K562 (cell line): Measurements from ENCODE around the gene BRICD5. TPM values are rescaled to one million over a fixed set of nuclear protein-coding genes. Genes with fewer than 3 reads are reported as not detected.

Source experiments
- ATAC-seq: fragments of 200-7000 bp; cut with Tn5 transposase; 3 replicates; pipeline ENCODE4 v1.9.1; 2020; ENCODE audit warnings: moderate library complexity
- BruUV-seq: library from RNA; stranded (reverse); fragments of 400-500 nt; replicated peaks from 2 replicates; lab custom pipeline; 2021; lab: Mats Ljungman, UMichigan
- CTCF ChIA-PET: fragments of 300-600 bp; formaldehyde crosslinking; extraction: SDS; loops from one replicate; lab custom pipeline; 2021; ENCODE audit warnings: low intra/inter-chr PET ratio; lab: Yijun Ruan, JAX
- POLR2A ChIA-PET: fragments of 300-600, 350-650 bp; sonication (Branson Sonifier 250); formaldehyde crosslinking; extraction: SDS; loops from one replicate; lab custom pipeline; 2021; ENCODE audit warnings: antibody characterized with exemption, inconsistent platforms; lab: Yijun Ruan, JAX
- DNase-seq, 4 experiments: peaks; one replicate each; pipeline versions ENCODE4 v3.0.0 to v3.0.0-alpha.2; 2011 to 2018; ENCODE audit warnings: low spot score in 3 of 4, mixed read lengths in 3 of 4; ENCODE audit errors: extremely low read depth in 1 of 4
- FAIRE-seq: peaks from 2 replicates; lab custom pipeline; 2011; peaks lifted over from hg19 to GRCh38; lab: Jason Lieb, UNC
- H2AFZ ChIP-seq: 2 replicates; pipeline ENCODE4 v1.6.0; 2011; ENCODE audit warnings: low read depth, low read length, control low read depth, inconsistent platforms
- H3K27ac ChIP-seq: fragments of 200-600 bp; 3 replicates; pipeline ENCODE4 v1.8.0; 2011; ENCODE audit warnings: low read depth, mild to moderate bottlenecking, control low read depth, inconsistent platforms, low read length, moderate library complexity, mixed read lengths; ENCODE audit errors: extremely low read depth
- H3K27me3 ChIP-seq, 2 experiments: fragments of 300-600 bp in 1 of 2; 2 replicates in 1 of 2; 3 replicates in 1 of 2; pipeline versions ENCODE4 v1.6.0 to v1.8.0; 2011; ENCODE audit warnings: inconsistent platforms in 2 of 2, low read length in 2 of 2, mild to moderate bottlenecking in 1 of 2, mixed read lengths in 1 of 2, moderate library complexity in 1 of 2; ENCODE audit not compliant: control insufficient read depth in 2 of 2, insufficient read depth in 2 of 2
- H3K36me3 ChIP-seq: fragments of 300-600 bp; 3 replicates; pipeline ENCODE4 v1.8.0; 2011; ENCODE audit warnings: mild to moderate bottlenecking, low read length, inconsistent platforms; ENCODE audit not compliant: control insufficient read depth, insufficient read depth
- H3K4me1 ChIP-seq, 2 experiments: fragments of 200-600 bp in 1 of 2; replicated peaks in 1 of 2; 2 replicates in 1 of 2; 3 replicates in 1 of 2; pipeline versions ENCODE4 v1.5.1 to v1.8.0; 2011; ENCODE audit warnings: inconsistent platforms in 2 of 2, low read length in 2 of 2, mild to moderate bottlenecking in 1 of 2, mixed read lengths in 1 of 2, moderate library complexity in 1 of 2; ENCODE audit not compliant: control insufficient read depth in 2 of 2, insufficient read depth in 2 of 2
- H3K4me2 ChIP-seq: 2 replicates; pipeline ENCODE4 v1.6.1; 2011; ENCODE audit warnings: low read length, control low read depth, inconsistent platforms, mixed read lengths; ENCODE audit not compliant: insufficient read depth
- H3K4me3 ChIP-seq: fragments of 200-600 bp; sonication (generic), shearing (Covaris generic); 2 replicates; pipeline ENCODE4 v1.5.1; 2016; ENCODE audit warnings: control low read depth, inconsistent platforms
- H3K79me2 ChIP-seq: fragments of 200-600 bp; 3 replicates; pipeline ENCODE4 v1.8.0; 2011; ENCODE audit warnings: low read length, inconsistent platforms; ENCODE audit not compliant: control insufficient read depth, insufficient read depth
- H3K9ac ChIP-seq, 2 experiments: 2 replicates each; pipeline versions ENCODE4 v1.6.0 to v1.6.1; 2011; ENCODE audit warnings: low read depth in 2 of 2, low read length in 2 of 2, control low read depth in 1 of 2, inconsistent platforms in 1 of 2, mild to moderate bottlenecking in 1 of 2, mixed read lengths in 1 of 2; ENCODE audit not compliant: insufficient read depth in 1 of 2
- H3K9me1 ChIP-seq: one replicate; pipeline ENCODE4 v1.6.0; 2011; ENCODE audit warnings: inconsistent platforms, mild to moderate bottlenecking, low read length, moderate library complexity; ENCODE audit not compliant: control insufficient read depth, insufficient read depth
- H3K9me3 ChIP-seq: replicated peaks from 2 replicates; pipeline ENCODE4 v1.5.1; 2011; ENCODE audit warnings: low read depth, low read length, inconsistent platforms; ENCODE audit not compliant: control insufficient read depth, insufficient read depth
- H4K20me1 ChIP-seq: replicated peaks from 2 replicates; pipeline ENCODE4 v1.6.1; 2011; ENCODE audit warnings: low read length, inconsistent platforms, mixed read lengths; ENCODE audit not compliant: control insufficient read depth, insufficient read depth
- BRCA1 ChIP-seq, 2 experiments: fragments of 450-650 bp in 1 of 2; sonication (generic) in 1 of 2; formaldehyde crosslinking in 1 of 2; IDR thresholded peaks; 2 replicates each; pipeline versions ENCODE4 v1.5.0 to v1.6.1; 2017 to 2020; ENCODE audit warnings: mild to moderate bottlenecking in 1 of 2, missing genetic modification reagents in 1 of 2
- FIP1L1 ChIP-seq: fragments of 200-400 bp; formaldehyde crosslinking; IDR thresholded peaks from 2 replicates; pipeline ENCODE4 v1.6.1; 2018; ENCODE audit warnings: mild to moderate bottlenecking, low read depth, low read length; ENCODE audit not compliant: poor library complexity, severe bottlenecking
- MAZ ChIP-seq, 2 experiments: fragments of 450-650 bp in 1 of 2; sonication (generic) in 1 of 2; formaldehyde crosslinking; IDR thresholded peaks in 1 of 2; conservative IDR thresholded peaks in 1 of 2; 2 replicates each; pipeline versions ENCODE4 v1.4.0 to v1.5.0; 2020; ENCODE audit warnings: mild to moderate bottlenecking in 1 of 2, missing genetic modification reagents in 1 of 2
- NR4A1 ChIP-seq, 2 experiments: fragments of 250-450 bp in 1 of 2; fragments of 450-650 bp in 1 of 2; sonication (Bioruptor Pico) in 1 of 2; IDR thresholded peaks; 2 replicates each; pipeline versions ENCODE4 v1.4.0 to v1.6.1; 2016 to 2020; ENCODE audit warnings: mild to moderate bottlenecking in 2 of 2, missing compliant biosample characterization in 1 of 2, missing genetic modification characterization in 1 of 2, moderate library complexity in 1 of 2
- NRF1 ChIP-seq, 2 experiments: fragments of 450-650 bp; IDR thresholded peaks in 1 of 2; conservative IDR thresholded peaks in 1 of 2; 2 replicates each; pipeline ENCODE4 v1.6.1; 2014; ENCODE audit warnings: mild to moderate bottlenecking in 2 of 2
- PCBP1 ChIP-seq: fragments of 200-400 bp; formaldehyde crosslinking; IDR thresholded peaks from 2 replicates; pipeline ENCODE4 v1.6.1; 2018; ENCODE audit warnings: mild to moderate bottlenecking, low read depth, low read length; ENCODE audit not compliant: poor library complexity, severe bottlenecking
- PTTG1 ChIP-seq: fragments of 450-650 bp; IDR thresholded peaks from 2 replicates; pipeline ENCODE4 v1.6.1; 2016; ENCODE audit warnings: low read depth, mild to moderate bottlenecking, missing genetic modification characterization, missing compliant biosample characterization
- RBFOX2 ChIP-seq: fragments of 200-400 bp; formaldehyde crosslinking; IDR thresholded peaks from 2 replicates; pipeline ENCODE4 v1.6.1; 2017; ENCODE audit warnings: low read depth, mild to moderate bottlenecking, low read length, moderate library complexity
- RBM34 ChIP-seq: fragments of 200-400 bp; formaldehyde crosslinking; IDR thresholded peaks from 2 replicates; pipeline ENCODE4 v1.6.1; 2018; ENCODE audit warnings: low read length, borderline replicate concordance; ENCODE audit not compliant: insufficient read depth
- TCF7 ChIP-seq: sonication (generic); IDR thresholded peaks from 2 replicates; pipeline ENCODE4 v1.6.1; 2016; ENCODE audit warnings: antibody characterized with exemption, borderline replicate concordance
- XRCC4 ChIP-seq: IDR thresholded peaks from one replicate; pipeline ENCODE4 v1.6.1; 2011; ENCODE audit not compliant: insufficient read depth, insufficient read length; ENCODE audit errors: extremely low read depth
- ZFPM2 ChIP-seq: fragments of 250-450 bp; sonication (Bioruptor Pico); IDR thresholded peaks from 2 replicates; pipeline ENCODE4 v1.5.1; 2022; ENCODE audit warnings: mild to moderate bottlenecking
- WGBS: fragments of 100-300 bp; shearing (Covaris generic); methylation state at CpG from one replicate; pipeline ENCODE4 v1.1.6; 2016; ENCODE audit warnings: low coverage, mixed read lengths; ENCODE audit not compliant: insufficient coverage; ENCODE audit errors: missing lambda C conversion rate; 5-methylcytosine and 5-hydroxymethylcytosine counted together
- in situ Hi-C: fragments of 300-500 bp; cut with MboI; formaldehyde crosslinking; loops from 4 replicates; pipeline ENCODE4 v1.15.0; 2018; ENCODE audit warnings: inconsistent platforms, mixed read lengths
- intact Hi-C: fragments of 100-400 bp; cut with micrococcal nuclease; formaldehyde crosslinking; loops from 2 replicates; pipeline ENCODE4 v1.14.2; 2022
- polyA plus RNA-seq, 8 experiments: library from polyadenylated mRNA; depleted of rRNA in 4 of 8; stranded (reverse) in 5 of 8; unstranded in 3 of 8; fragments of >200 nt; fragmentation: Nextera tagmentation in 2 of 8; fragmentation: Illumina TruSeq in 1 of 8; extraction: Ambion mirVana in 2 of 8; extraction: Trizol in 1 of 8; gene quantifications; 2 replicates each; pipeline versions ENCODE4 v1.2.1 to v1.2.3, GENCODE V29; 2011 to 2014; ENCODE audit warnings: inconsistent platforms in 1 of 8, missing spikeins in 1 of 8
- total RNA-seq, 7 experiments: library from RNA; depleted of rRNA in 6 of 7; stranded (reverse); fragments of >200 nt in 6 of 7; fragmentation: Illumina TruSeq in 2 of 7; extraction: Trizol in 2 of 7; gene quantifications; 2 replicates each; pipeline versions ENCODE4 v1.2.1 to v1.2.3, GENCODE V29; 2011 to 2021; ENCODE audit warnings: low replicate concordance in 1 of 7
- TF ChIP-seq, protein P1 (sequence below), 3 experiments: fragments of 200-800 bp in 1 of 3; sonication (Bioruptor generic) in 1 of 3; sonication (generic) in 1 of 3; formaldehyde crosslinking in 1 of 3; IDR thresholded peaks; 2 replicates each; pipeline versions ENCODE4 v1.6.1 to v1.8.0; 2016 to 2022; ENCODE audit warnings: mild to moderate bottlenecking in 2 of 3, missing compliant biosample characterization in 2 of 3, missing genetic modification characterization in 2 of 3, missing genetic modification reagents in 1 of 3
- TF ChIP-seq, protein P2 (sequence below): IDR thresholded peaks from 2 replicates; pipeline ENCODE4 v1.6.1; 2011; ENCODE audit not compliant: insufficient read length; ENCODE audit errors: extremely low read depth
- TF ChIP-seq, protein P3 (sequence below): fragments of 450-650 bp; IDR thresholded peaks from 2 replicates; pipeline ENCODE4 v1.6.1; 2017; ENCODE audit warnings: mild to moderate bottlenecking, moderate library complexity

Gene BRICD5
- total and polyA plus RNA-seq, 9 of the 15 experiments (the other 6 are each of a cell fraction or from before 2014, with no cell fraction given): 0.24 to 15.1 (median 2.4) TPM; not detected in 1

DNA sequence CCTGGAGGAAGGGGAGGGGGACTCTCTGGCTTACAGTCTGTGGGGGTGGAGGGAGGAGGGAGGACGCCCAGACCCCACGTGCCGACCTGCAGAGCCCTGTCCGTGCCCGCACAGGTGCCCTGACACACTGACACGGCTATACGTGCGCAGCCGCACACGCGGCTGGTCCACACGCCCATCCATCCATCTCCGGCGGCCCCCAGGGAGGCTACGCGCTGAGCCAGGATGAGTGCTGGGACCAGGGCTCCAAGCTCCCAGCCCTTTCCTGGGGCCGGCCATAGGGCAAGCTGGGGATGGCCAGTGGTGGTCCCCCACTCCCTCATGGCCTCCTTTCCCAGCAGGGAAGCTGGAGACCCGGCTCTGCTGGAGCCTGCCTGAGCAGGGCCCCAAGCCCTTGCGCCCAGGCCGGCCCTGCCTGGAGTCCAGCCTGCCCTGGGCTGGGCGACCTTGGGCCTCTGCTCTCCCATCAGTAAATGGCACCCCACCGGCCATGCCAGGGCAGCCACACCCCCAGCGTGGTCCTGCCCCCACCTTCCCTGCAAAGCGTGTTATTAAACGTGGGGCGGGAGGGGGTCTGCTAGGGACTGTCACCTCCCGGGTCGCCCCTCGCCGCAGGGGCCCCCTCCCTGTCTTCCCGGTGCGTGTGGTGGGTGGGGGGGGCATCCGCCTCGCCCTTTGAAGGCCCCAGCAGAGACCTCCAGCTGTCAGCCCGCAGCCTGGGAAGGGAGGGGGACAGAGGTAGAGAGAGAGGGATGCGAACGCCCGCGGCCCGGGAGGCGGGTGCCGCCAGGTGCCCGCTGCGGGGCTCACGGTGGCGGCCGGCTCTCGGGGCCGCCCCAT, 15.1 kb downstream of the BRICD5 start:
- Histone ChIP-seq H3K9me3 (no peaks in the 10 kb centered on the region), H3K9ac (peak overlapping the region in 1 of 2 experiments; percentile 90; a peak in 2 of 4 replicates), H3K9me1 (no peaks in the 10 kb centered on the region), H3K4me3 (peak overlapping the region; percentile 43), H3K4me2 (peak overlapping the region; percentile 40; the same call in 1 of the 2 replicates), H4K20me1 (0 out of 2 replicates have a peak, but pooled peaks cover 6% of the 10 kb centered on the region), H3K79me2 (no peaks in the 10 kb centered on the region), H2AFZ (no peak overlapping the region), H3K27me3 (peaks cover 0 to 5% of the 10 kb centered on the region in 2 experiments; a peak in 2 of 5 replicates), H3K4me1 (peaks cover 3 to 60% of the 10 kb centered on the region in 2 experiments; a peak in 4 of 5 replicates), H3K27ac (no peak overlapping the region), H3K36me3 (no peaks in the 10 kb centered on the region)
- intact Hi-C loops (loop anchor here (5.0 kb wide), 2 partner anchors 57 to 302 kb away; partner anchors contain the start of gene ECI1), in situ Hi-C loops (no loop called here)
- ChIA-PET CTCF (interaction anchor here (1.0 to 2.8 kb wide), 4 partner anchors 56 to 731 kb away, joined by 3 to 18 read pairs (median 4); partner anchors contain the start of gene ECI1), POLR2A (interaction anchor here (0.6 to 2.5 kb wide), 11 partner anchors 9 to 230 kb away, joined by 3 to 17 read pairs (median 4); partner anchors contain the start of genes ECI1, MLST8 and TRAF7)
- DNase-seq (no peak), ATAC-seq (peak; percentile 22), FAIRE-seq (no peak)
- BruUV-seq: no TSS peak
- 13% methylated on average over 42 of the region's 49 CpGs for WGBS
- TF ChIP-seq RBM34 (no peak), NR4A1 (CRISPR knock-in tag; IDR thresholded peaks at IDR 0.05) (no peak), NR4A1 (tag; IDR thresholded peaks at IDR 0.05) (no peak), FIP1L1 (peak; percentile 13), RBFOX2 (peak; percentile 31; the same call in 1 of the 2 replicates), BRCA1 (IDR thresholded peaks at IDR 0.05) (no peak), BRCA1 (CRISPR knock-in tag; IDR thresholded peaks at IDR 0.05) (peak; percentile 82; the same call in 1 of the 2 replicates), PCBP1 (peak; percentile 65), MAZ (CRISPR knock-in tag; conservative IDR thresholded peaks at IDR 0.05 in 1 of 2, IDR thresholded peaks at IDR 0.05 in 1 of 2) (0 out of 4 replicates have a peak, but pooled peaks of 1 of the 2 experiments have one; percentile 14), XRCC4 (no peak), TCF7 (no peak), ZFPM2 (CRISPR knock-in tag) (no peak), NRF1 (conservative IDR thresholded peaks at IDR 0.05 in 1 of 2, IDR thresholded peaks at IDR 0.05 in 1 of 2) (peak in 1 of 2 experiments; percentile 36; a peak in 1 of 4 replicates), PTTG1 (tag) (no peak)
- TF ChIP-seq, protein P1, sequence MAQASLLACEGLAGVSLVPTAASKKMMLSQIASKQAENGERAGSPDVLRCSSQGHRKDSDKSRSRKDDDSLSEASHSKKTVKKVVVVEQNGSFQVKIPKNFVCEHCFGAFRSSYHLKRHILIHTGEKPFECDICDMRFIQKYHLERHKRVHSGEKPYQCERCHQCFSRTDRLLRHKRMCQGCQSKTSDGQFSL (CRISPR knock-in tag; IDR thresholded peaks at IDR 0.05): 0 out of 2 replicates have a peak, but pooled peaks have one; percentile 22
- TF ChIP-seq, protein P1 (tag; IDR thresholded peaks at IDR 0.05): peak in 1 of 2 experiments; percentile 14; a peak in 1 of 4 replicates
- TF ChIP-seq, protein P2, sequence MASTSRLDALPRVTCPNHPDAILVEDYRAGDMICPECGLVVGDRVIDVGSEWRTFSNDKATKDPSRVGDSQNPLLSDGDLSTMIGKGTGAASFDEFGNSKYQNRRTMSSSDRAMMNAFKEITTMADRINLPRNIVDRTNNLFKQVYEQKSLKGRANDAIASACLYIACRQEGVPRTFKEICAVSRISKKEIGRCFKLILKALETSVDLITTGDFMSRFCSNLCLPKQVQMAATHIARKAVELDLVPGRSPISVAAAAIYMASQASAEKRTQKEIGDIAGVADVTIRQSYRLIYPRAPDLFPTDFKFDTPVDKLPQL: no peak
- TF ChIP-seq, protein P3, sequence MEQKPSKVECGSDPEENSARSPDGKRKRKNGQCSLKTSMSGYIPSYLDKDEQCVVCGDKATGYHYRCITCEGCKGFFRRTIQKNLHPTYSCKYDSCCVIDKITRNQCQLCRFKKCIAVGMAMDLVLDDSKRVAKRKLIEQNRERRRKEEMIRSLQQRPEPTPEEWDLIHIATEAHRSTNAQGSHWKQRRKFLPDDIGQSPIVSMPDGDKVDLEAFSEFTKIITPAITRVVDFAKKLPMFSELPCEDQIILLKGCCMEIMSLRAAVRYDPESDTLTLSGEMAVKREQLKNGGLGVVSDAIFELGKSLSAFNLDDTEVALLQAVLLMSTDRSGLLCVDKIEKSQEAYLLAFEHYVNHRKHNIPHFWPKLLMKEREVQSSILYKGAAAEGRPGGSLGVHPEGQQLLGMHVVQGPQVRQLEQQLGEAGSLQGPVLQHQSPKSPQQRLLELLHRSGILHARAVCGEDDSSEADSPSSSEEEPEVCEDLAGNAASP: no peak
